ENCODE results near the gene MAX.

Gene MAX

GRCh38 chr14:65071544-65071943 lies 30.8 kb downstream of the MAX start:
- no peak for DNase-seq (ENCODE audit: extremely low read depth, low read depth)
- TF ChIP-seq CTCF (IDR thresholded peaks at IDR 0.05; ENCODE audit: low read depth, low read length) = no peak

- no peak for DNase-seq (ENCODE audit: extremely low read depth, low read depth)
- no peak for TF ChIP-seq CTCF (IDR thresholded peaks at IDR 0.05; ENCODE audit: low read depth, low read length)
Measured at GRCh38 chr14:65070471-65070976, 31.8 kb downstream of the MAX start.

- DNase-seq (ENCODE audit: extremely low read depth, low read depth) = no peak
- TF ChIP-seq CTCF (IDR thresholded peaks at IDR 0.05; ENCODE audit: low read depth, low read length) = no peak
Measured at GRCh38 chr14:65069874-65070413, 32.4 kb downstream of the MAX start.

GRCh38 chr14:65065719-65066118 lies 36.6 kb downstream of the MAX start:
- TF ChIP-seq CTCF (IDR thresholded peaks at IDR 0.05; ENCODE audit: low read depth, low read length) = no peak
- DNase-seq (ENCODE audit: extremely low read depth, low read depth) = no peak

- TF ChIP-seq CTCF (IDR thresholded peaks at IDR 0.05; ENCODE audit: low read depth, low read length) = no peak
- DNase-seq (ENCODE audit: extremely low read depth, low read depth) = no peak
Measured at GRCh38 chr14:65062096-65063075, 39.9 kb downstream of the MAX start.

GRCh38 chr14:65057695-65058094 lies 44.6 kb downstream of the MAX start:
- TF ChIP-seq CTCF (IDR thresholded peaks at IDR 0.05; ENCODE audit: low read depth, low read length) = no peak
- no peak for DNase-seq (ENCODE audit: extremely low read depth, low read depth)

- DNase-seq (ENCODE audit: extremely low read depth, low read depth) = no peak
- TF ChIP-seq CTCF (IDR thresholded peaks at IDR 0.05; ENCODE audit: low read depth, low read length) = no peak
Measured at GRCh38 chr14:65054471-65055085, 47.7 kb downstream of the MAX start.
